GM19324 (cell line): Measurements from ENCODE around the gene C9orf78.

Experiments
- ATAC-seq: cut with Tn5 transposase; IDR thresholded peaks from one replicate; pipeline ENCODE4 v1.9.1; 2021; ENCODE audit warnings: mild to moderate bottlenecking, moderate library complexity; ENCODE audit not compliant: unreplicated experiment, low FRiP score

The C9orf78 gene

DNA sequence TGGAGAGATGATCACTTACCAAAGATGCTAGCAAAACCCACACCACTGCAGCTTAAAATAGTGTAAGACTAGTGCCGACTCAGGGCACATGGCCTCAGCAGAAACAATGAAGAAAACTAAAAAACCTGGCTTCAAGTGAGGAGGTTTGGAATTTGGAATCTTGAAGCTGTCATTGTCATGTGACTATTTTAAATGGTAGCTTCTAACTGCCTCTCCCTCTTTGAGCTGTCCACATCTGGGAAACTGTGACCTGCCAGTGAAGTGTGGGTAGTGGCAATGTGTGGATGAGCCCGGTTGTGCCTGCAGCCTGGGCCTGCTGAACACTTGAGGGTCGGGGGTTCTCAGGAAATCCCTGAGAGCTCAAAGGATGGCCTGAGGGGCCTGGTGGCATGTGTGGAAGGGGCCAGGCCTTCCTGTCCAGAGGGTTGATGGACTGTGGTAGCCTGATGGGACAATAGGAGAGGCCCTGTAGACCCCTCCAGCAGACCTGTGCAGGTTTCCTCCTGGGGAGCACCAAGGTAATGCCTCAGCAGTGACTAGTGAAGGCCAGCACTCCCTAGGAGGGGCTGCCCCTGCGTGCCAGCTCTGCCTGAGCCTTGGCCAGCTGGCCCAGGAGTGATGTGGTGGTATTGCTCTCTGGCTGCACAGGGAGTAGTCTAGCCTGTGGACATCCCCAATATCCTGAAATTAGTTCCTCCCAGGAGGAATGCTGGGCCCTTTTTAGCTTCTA is 13.8 kb upstream of the C9orf78 start:
- ATAC-seq: no peak

DNA sequence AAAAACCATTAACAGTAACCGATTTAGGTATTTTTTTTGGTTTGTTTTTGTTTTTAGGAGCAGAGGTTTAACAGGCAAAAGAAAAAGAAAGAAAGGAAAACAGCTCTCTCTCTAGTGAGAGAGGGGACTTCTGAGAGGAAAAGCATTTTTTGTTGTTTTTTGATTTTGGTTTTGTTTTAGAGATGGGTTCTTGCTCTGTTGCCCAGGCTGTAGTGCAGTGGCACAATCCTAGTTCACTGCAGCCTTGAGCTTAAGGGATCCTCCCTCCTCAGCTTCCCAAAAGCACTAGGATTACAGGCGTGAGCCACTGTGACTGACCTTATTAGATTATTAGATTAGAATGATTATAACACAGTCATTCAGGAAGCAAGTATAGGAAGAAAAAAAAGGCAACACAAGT is 10.3 kb upstream of the C9orf78 start:
- no peak for ATAC-seq

DNA sequence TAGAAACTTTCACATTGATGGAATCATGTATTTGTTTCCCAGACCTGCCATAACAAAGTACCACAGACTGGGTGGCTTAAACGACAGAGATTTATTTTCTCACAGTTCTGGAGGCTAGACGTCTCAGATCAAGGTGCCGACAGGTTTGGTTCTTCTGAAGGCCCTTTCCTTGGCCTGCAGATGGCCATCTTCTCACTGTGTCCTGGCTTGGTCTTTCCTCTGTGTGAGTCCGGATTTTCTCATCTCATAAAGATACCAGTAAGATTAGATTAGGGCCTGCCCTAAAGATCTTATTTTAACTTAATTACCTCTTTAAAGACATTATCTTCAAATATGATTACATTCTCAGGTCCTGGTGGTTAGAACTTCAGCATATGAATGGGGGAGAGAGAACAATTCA is 6.0 kb upstream of the C9orf78 start:
- no peak for ATAC-seq

DNA sequence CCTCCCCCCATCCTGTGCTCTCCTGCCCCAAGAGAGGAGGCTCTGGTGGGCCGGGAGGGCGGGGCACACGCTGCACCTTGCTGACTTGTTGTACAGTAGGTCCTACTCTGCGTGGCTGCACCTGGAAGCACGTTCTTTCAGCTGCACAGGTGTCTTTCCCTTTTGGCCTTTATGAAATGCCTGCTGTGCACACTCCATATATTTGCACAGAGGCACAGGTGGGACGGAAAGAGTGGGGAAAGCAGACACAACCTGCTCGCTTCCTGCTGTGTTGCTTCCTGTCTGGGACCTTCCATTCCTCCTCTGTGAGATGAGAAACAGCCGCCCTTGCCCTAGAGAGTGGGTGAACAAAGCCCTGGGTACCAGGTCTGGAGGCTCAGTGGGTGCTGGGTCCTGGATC is 5.0 kb upstream of the C9orf78 start:
- ATAC-seq: no peak

DNA sequence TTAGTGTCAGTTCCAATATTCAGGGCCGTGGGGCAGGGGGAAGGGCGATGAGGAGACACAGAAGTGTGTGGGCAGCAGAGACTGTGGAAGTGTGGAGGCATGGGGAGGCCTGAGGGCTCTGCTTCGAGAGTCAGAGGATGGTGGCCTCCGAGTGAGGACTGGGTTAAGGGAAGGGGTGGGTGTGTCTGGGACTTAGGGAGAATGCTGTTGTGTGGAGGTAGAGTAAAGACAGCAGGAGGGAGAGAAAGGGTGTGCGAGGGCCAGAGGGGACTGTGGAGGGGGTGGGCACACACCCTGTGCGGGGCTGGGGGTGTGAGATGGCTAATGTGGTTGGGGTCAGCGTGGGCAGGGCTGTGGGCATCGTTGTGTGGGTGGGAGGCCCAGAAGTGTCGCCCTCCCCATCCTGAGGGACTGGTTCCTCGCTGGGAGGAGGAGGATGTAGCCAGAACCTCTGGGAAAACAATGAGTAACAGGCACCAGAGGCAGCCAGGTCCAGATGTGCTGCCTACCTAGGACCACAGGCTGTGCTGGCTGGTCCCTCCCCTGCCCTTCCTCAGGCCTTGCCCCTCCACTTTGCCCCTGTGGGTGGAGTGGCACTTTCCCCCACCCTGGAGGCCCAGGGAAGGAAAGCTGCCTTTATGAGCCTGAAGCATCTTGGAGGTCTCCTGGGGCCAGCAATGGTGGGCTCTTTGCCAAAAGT is 4.4 kb upstream of the C9orf78 start:
- ATAC-seq: no peak

DNA sequence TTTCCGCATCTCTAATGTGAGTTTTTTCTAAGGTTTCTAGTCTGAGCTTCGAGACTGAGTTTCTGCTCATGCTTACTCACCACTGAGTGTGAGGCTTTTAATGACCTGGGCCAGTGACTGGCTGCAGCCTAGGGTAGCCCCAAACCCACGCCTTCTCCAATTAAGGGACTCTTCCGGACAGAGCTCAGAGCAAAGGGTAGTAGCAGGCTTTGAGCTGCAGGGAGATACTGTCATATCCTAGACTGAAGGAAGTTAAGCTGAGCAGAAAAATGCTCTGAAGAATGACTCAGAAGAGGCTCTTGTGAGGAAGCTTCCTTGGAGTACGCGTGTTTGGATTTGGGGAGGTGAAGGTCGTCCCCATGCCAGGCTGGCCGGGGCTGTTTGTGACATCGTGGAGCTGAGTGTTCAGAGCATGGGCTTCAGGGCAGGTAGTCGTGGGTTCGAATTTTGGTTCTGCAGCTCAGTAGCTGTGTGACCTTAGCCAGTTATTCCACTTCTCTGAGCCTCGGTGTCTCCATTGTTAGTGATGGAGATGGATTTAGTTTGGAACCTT is 3.7 kb upstream of the C9orf78 start:
- no peak for ATAC-seq

DNA sequence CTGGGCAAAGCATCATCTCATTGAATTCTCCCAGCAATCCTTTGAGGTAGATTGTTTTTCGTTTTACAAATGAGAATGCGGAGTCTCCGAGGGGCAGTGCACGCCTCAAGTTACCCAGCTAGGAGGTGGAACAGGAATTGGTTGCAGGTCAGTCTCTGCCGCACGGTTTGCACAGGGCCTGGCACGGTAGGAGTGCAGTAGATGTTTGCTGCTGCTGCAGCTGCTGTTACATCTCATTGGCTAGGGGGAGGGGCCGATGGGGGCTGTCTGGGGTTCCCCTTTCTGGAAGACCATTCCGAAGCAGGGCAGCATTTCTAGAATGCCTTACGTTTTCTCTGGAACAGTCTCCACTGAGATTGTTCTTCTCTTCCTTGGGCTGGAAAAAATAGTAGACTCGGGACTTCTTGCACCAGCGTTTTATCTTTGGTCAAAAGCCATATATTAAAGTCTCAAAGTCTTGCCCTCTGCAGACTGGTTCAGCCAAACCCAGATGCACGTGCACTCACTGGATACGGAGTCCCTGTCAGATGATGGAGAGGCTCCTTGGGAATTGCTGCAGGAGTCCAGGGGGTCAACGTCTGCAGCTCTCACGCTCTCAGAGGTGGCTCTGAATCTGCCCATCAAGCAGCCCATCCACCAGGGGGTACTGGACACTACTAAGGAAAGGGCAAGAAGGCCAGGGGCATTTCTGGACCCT is 1.4 kb upstream of the C9orf78 start:
- ATAC-seq: no peak

DNA sequence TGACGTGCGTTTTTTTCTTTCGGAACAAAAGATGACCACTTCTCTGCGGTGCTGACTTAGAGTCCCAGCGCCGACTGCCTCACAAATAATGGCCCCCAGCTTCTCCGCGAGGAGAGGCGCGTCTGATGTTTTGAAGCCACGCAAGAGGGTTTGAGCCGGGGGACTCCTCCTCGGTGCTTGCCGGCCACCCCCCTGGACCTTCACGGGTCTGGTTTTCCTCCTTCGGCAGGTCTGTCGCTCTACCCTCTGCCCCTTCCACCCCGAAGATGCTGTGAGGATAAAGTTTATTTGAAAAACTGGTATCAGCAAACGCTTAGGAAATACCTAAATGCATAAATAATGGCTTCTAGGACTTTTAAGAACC is 767 bp upstream of the C9orf78 start:
- no peak for ATAC-seq

DNA sequence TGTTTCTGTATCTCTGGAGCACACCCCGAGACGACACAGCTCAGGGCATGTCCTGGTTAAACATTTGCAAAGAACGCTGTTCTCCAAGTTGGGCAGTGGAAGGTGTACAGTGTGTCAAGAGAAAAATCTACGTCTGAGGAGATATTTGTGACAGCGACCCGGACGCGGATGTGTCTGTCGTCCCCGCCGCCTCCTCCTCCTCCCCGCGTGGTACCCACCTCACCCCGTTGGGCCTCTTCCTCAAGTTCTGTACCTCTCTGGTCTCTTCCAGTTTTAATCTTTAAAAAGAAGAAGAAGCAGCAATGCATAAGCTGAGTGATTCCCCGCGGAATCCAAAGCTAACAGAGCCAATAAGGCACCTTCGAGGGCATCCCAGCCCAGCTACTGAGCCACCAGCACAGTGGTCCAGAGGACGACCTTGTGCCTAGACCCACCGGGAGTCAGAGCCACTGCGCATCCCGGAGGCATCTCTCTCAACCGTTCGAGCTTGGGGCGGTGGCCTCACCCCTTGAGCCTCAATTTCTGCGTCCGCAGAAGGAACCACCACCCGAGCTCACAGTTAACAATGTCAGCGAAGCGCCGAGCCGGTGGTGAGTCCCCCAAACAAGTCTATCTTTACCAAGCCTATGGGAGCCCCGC is 467 bp downstream of the C9orf78 start:
- ATAC-seq: peak; percentile 29

DNA sequence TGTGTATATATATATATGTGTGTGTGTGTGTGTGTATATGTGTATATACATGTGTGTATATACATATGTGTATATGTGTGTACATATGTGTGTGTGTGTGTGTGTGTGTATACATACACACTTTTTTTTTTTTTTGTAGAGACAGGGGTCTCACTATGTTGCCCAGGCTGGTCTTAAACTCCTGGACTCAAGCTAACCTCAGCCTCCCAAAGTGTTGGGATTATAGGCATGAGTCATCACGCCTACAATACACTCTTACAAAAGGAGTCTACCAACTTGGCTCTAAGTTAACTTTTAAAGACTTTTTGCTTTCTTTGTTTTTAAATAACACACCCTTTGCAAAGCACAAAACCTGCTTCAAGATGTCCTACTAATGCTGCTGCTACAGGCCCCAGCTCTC is 2.1 kb downstream of the C9orf78 start:
- ATAC-seq: no peak

DNA sequence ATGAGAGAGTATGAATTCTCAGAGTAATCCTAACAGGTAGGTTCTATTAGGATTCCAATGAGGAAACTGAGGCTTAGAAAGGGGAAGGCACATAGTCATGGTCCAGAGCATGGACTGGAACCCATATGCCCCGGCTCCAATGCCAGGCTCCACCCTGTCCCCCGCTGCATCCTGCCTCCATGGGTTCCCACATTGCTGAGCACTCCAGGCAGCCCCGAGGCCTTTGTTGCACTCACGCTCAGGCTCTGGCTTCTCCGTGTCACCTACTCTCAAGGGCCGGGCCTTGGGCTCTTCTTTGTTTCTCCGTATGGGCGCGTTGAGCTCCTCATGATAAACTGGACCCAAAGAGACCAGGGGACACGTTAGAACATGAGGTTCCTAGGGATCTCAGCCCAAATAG is 6.1 kb downstream of the C9orf78 start:
- no peak for ATAC-seq

DNA sequence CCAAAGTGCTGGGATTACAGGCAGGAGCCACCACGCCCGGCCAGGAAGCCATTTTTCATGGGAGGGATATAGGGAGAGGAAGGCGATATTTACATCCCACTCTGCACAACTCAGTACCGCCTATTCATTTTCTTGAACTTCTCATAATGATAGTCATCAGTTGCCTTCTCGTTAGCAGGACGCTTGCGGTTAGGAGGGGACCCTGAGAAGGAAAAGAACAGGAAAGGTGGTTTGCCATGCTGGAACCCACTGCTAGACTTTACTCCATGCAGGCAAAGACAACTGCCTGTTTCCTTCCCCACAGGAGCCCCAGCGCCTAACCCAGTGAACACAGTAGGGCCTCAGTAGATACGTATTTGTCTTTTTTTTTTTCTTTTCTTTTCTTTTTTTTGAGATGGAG is 7.0 kb downstream of the C9orf78 start:
- ATAC-seq: no peak

DNA sequence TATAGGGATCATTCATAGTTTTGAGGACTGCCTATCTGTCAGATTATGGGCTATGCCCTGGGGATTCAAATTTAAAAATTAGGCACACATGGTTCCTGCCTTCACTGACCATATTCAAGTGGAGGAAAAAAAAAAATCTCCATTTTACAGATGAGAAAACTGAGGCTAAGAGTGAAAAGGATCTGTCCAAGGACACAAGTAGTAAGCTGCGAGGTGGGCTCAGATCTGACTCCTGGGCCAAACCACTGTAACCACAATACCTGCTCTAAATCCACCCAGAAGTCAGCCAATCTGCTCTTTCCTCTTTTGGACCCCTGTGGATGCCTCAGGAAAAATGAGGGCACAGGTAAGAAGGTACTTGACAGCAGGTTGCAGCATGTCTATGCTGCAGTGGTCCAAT is 8.3 kb downstream of the C9orf78 start:
- no peak for ATAC-seq

DNA sequence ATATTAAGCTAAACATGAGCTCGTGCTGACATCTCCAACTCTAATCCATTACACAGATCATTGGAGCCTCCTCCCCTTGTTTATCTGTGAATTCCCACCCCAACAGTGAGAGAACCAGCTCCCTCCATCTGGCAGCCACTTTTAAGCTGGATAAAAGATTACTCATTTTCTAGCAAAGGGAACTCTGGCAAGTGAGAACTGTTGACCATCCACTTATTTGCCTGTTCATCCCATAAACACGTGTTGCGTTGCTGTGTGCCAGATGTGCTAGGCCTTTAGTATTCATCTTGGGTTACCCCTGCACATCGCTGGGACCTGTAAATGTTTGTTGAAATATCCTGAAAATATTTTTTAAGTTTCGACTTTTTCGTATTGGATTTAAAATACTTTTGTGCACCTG is 8.7 kb downstream of the C9orf78 start:
- no peak for ATAC-seq

DNA sequence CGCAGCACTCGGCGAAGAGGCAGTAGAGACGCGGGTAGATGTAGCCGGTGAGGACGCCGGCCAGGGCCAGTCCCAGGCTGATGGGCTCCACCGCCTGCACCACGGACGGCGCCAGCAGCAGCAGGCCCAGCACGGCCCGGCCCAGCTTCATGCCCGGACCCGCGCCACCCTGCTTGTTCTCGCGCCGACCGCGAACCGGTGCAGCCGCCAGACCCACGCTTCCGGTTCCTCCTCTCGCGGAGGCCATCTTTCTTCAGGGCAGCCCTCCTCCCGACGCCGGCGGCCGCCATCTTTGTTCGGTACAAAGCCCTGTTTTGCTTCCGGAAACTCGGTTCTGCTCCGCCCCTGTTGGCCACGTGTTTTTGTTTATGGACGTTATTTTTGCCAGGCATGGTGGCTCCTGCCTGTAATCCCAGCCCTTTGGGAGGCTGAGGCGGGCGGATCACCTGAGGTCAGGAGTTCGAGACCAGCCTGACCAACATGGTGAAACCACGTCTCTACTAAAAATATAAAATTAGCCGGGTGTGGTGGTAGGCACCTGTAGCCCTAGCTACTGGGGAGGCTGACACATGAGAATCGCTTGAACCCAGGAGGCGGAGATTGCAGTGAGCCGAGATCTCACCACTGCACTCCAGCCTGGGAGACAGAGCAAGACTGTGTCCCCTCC is 11.0 kb downstream of the C9orf78 start, which contains the start of gene TOR1A:
Gene TOR1A (minus strand): TSS at position 202 of the 667 bp plus-strand sequence. CDS start 51 bp downstream, at position 151.
- peak; percentile 88 for ATAC-seq

DNA sequence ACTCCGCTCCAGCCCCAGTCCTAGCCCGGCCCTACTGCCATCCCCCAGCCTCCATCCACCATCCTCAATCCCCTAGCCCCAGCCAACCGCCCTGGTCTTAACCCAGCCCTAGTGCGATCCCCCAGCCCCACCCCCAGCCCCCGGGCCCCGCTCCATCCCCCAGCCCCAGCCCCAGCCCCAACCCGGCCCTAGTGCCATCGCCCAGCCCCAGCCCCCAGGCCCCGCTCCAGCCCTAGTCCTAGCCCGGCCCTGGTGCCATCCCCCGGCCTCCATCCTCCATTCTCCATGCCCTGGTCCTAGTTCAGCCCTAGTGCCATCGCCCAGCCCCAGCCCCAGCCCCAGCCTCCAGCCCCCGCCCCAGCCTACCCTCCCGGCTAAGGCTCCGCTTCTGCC is 11.5 kb downstream of the C9orf78 start:
- ATAC-seq: no peak

DNA sequence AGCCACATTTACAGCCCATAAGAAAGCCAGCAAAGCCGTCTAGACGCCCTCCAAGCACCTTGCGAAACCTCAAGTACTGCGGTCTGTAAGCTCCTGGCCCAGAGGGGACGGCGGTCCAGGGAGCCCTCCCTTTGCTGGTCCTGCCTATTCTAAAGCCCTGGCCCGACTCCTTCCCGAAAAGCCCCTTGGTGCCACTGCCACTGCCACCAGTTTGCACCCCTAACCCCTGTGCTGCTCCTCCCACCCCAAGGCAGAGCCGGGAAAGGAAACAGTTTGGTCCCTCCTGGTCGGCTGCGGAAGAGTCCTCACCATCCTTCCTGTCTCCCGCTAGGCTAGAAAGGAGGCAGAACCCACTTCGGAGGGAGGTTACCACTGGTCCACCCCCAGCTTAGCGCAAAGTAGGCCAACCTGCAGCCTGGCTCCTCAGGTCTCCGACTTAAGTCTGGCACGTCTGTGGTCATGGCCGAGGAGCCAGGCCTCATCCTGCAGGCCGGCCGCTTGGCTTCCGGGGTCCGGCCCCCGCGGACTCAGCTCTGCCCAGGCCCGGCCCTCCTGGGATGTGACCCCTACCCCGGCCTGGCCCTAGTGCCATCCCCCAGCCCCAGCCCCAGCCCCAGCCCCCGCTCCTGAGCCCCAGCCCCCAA is 12.1 kb downstream of the C9orf78 start:
- ATAC-seq: no peak

DNA sequence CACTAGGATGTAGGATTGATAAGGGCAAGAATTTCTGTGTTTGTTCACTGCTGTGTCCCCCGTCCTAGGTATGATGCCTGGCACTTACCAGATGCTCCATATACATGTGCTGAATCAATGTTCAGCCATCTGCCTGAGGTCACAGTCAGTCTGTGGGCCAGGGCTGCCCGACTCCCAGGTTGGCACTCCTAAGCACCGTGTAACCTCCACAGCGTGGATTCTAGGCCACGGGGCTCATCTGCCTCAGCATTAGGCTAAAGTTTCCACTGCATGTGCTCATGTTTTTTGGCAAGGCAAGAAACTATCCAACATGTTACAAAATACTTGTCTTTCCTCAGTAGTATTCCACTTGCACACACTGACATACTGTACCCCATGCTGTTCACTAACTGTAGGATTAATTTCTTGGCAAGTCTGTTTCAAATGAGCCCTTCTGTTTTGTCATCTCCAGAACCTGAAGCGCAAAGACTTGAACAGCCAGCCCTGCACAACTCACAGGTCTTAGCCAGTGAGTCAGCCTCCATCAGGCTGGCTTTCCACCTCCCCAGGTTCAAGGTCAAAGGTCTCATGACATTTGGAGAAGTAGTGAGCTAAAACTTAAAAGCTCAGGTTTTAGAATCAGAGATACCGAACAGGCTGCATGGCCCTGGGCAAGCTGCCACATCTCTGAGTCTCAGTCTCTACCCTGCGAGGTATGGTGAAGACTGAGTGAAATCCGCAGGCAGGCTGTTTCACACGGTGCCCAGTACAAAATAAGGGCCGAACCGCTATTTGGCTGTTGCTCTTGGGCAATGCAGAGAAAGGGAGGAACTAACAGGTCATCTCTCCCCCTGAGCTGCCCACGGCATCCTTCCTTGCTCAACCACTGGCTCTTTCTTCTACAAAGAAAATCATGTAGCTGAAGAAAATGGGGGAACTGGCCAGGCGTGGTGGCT is 18.3 kb downstream of the C9orf78 start:
- no peak for ATAC-seq

DNA sequence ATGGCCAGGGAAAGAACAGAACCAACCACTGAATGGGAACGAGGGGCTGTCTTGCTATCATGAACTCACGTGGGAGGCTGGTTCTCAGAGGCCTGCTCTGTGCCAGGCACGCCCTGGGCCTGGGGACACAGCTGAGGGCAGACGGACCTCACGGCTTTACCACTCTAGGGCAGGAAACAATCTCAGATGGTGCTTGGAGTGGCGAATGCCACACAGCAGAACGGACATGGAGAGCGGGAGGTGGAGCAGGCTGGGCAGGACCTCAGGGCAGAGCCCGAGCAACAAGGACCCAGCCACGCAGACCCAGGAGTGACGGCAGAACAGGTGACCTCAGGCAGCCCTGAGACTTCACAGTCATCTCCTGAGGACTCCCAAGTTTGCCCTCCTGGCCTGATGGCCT is 19.8 kb downstream of the C9orf78 start:
- no peak for ATAC-seq
